Subcutaneous adipose tissue (tissue), 4 donors: Measurements from ENCODE around the gene CHD2. TPM values are rescaled to one million over a fixed set of nuclear protein-coding genes. Genes with fewer than 3 reads are reported as not detected.

Experiments
- CTCF ChIP-seq: fragments of 450-650 bp; IDR thresholded peaks from one replicate; pipeline ENCODE4 v1.5.1; 2016; ENCODE audit warnings: low read depth, mild to moderate bottlenecking, control low read depth, antibody characterized with exemption, moderate library complexity
- total RNA-seq, 4 donors: library from RNA; depleted of rRNA; stranded (reverse); fragments of >200 nt; gene quantifications; one replicate each; pipeline ENCODE4 v1.1.0, GENCODE V29; 2016

CHD2 gene
- total RNA-seq, 4 donors from 2014 or later, result 115 to 142 (median 128) TPM

GRCh38 chr15:92903631-92903965 is 3.5 kb downstream of the CHD2 start:
- TF ChIP-seq CTCF, result no peak

DNA sequence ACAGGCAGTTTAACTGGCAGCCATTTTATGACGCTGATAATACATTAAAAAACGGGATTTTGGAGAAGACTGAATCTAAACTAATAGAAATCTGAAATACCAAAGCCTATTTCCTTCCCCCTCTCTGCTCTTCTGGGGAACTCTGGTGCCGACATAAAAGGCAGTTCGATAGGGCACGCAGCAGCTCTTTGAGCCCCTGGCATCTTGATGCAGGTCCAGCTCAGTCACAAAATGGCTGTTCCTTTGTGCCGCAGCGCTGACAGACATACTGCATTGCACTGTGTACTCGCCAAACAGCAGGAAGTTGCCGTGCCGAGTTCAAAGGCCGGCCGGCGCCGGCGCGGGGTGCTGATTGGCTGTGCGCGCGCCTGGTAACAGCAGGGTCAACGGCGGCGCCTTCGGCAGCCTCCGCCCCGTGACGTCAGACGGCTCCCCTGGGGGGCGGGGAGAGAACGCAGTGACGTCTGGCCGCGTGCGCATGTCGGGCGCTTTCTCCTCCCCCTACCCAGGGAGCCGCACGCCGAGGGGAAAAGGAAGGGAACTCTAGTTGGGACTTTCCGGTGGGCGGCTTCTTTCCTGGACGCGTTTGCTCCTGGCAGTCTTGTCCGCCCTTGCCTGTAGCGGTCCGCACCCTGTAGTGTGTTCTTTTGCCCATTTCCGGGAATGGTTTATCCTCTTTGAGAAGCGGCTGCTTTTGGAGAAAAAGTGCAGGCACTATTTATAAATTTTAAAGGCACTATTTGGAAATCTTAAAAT is 4.0 kb downstream of the CHD2 start:
- TF ChIP-seq CTCF, result no peak

DNA sequence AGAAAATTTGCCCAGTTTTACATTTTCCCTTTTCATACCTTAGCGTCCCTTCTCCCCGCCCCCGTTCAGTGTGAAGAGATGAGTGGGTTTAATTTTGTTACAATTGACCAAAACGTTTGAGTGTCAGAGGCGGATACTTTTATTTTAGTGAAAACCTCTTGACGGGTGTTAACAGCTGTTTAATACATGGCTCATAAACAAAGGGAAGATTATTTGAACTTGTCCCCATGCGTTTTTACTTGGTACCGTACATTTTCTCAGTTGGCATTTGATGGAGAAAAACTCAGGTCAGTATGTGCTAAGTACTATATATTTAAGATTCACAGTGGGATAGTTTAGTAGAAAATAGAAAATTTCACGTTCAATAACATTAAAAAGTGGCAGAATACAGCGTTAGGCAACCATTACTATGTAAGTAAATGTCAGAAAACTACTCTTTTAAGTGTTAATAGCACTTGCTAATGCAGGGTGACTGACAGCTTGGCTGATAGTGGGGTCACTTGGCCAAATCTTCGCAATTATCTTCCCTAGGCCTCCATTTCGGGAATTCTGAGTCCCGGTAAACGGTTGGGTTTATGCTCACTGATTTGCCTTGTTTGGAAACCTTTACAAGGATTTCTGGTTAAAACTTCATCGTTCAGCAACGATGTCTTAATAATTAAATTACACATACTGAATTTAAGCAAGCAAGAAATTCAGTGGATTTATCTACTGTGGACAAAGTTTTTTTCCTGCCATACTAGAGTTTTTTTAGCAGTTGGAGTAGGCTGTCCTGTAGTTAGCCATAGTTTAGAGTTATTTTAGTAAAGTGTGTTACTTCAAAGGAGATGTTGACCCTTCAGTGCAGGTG is 4.8 kb downstream of the CHD2 start:
- no peak for TF ChIP-seq CTCF

DNA sequence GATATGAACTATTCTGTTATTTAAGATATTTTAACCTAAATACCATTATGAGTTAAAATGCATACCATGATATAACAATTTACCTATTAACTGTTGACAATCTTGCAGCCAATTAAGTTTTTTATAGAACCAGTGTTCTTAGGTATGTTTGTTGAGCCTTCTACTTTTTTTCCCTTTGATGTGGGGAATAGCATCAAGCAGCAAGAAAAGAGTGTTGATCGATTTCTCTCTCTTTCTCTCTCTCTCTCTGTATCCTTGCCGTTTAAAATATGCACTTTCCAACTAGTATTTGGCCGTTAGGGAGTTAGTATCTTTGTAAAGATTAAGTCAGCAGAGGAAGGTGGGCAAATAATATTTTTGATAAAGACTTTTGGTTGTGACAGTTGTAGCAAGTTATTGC is 5.9 kb downstream of the CHD2 start:
- TF ChIP-seq CTCF, result no peak

DNA sequence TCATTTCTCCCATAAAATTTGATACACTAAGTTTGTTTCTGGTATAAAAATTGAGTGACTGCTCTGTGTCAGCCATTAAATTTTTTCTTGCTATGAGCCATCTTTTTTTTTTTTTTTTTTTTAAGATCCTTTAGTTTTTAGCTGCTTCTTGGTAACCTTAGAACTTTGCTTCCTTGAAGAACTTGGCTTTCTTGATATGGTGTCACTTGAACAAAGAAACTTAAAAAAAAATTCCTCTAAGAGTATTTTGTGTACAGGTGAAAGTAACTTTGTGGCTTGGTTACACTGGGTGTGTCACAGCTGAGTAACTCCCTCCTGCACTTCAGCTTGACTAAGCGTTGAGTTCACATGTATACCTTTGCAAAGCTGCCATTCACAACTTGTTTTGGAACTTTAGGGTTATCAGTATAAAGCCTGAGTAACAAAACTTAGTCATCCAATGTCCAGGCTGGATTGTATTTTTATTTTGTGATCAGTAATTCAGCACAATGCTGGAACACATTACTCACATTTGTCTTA is 6.5 kb downstream of the CHD2 start:
- TF ChIP-seq CTCF, result no peak

DNA sequence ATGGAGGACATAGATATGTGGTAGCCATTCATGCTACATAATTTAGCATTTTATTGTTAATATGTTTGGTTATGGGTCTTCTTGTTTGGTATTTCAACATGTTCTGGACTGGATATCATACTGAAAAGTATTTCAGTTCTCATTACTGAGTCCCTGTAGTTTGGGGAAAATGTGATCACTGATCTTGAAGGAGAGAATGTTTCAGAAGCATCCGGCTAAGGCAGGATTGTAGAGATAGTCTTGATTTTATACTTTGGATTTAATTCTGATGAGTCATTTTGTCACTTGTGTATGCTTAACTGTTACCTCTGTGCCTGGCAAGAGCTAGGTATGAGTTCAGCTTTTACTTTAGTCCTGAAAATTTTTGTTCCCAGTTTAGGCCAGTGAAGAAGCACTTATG is 7.1 kb downstream of the CHD2 start:
- no peak for TF ChIP-seq CTCF
